8988T (cell line): Measurements from ENCODE around the gene TOX2.

ENCODE experiments used
- DNase-seq: peaks from one replicate; pipeline ENCODE4 v3.0.0; 2011

The TOX2 gene

GRCh38 chr20:44023515-44024371, 109.1 kb downstream of the TOX2 start:
- no peak for DNase-seq

DNA sequence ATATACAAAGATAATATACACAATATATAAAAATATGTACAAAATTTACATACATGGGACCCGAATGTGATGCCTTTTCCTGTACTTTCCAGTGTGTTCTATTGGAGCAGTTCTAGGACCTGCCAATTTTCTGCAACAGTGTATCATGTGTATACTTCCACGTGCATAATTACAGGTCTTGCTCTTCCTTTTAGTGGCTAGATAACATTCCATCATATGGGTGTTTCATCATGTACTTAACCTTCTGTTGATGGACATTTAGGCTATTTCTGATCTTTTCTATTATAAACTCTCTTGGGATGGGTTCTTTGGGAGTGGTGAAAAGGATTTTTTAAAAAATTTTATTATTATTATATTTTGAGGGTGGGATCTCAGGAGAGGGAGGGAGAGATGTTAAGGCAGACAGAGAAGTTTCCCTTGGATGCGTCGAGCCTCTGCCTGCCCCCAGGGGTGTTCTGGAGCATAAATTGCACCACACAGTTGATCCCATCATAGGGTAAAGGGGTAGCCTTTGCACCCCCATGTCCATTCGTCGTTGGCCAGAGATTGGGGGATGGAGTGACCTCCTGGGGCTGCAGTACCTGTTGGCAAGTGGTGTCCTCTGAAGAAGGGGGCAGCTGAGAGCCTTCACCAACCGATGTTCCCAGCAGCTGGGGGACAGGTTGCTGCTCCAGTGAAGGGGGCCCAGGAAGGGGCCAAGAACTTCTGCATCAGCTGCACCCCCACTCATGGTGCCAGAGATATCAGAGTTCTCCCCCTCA, 110.3 kb downstream of the TOX2 start:
- no peak for DNase-seq

GRCh38 chr20:44025756-44026155, 111.1 kb downstream of the TOX2 start:
- no peak for DNase-seq

DNA sequence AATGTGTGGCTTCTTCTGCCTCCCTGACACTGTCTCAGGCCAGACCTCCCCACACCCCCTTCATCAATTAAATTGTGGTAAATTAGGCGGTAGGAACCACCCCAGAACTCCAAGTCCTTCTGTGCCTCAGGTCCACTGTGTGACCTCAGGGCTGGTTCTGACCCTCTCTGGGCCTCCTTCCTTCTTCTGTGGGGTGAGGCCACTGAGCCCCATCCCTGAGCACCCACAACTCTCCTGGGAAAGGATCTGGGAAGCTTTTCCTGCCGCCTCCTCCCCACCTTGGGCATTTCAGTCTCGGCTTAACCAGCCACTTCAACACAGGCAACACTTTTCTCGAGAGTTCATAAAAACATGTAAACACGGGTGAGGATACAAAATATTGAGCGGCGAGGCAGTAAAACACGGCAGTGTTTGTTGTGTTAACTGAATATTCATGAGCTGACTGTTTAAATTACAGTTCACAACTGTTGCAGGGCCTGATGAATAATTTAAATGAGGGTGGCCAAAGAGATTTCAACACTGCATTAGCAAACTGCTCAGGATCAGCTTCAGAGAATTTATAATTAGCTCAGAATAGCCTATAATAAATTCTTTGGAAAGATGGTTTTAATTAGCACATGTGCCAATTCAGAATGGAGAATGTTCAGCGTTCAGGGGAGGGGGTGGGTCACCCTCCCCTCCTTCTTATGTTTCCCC, 112.1 kb downstream of the TOX2 start:
- no peak for DNase-seq

DNA sequence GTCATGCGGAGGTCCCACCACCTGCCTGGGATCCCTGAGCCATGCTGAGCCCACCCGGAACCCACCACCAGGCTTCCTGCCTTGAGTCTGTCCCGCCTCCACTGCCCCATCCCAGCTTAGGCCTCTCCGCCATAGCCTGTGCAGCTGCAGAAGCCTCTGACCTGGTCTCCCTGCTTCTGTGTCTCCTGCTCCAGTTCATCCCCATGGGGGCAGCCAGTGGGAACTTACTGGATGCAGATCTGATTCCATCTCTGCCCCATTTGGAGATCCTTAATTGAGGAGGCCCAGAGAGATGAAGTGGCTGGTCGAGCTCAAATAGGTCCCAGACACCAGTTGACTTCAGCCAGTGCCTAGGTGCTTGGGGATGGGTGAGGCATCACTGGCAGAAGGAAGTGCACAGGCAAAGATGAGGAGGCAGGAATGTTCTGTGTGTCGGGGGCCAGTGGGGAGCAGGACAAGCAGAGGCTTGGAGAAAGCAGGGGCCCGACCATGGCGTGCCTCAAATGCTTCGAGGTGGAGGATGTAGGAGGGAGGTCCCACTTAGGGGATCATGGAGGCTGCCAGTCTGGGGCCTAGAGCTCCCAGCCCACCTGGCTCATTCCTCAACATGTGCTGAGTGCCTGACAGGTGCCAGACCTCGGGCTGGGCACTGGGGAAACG, 112.8 kb downstream of the TOX2 start:
- no peak for DNase-seq

- DNase-seq: no peak
These were observed 113.5 kb downstream of the TOX2 start for GRCh38 chr20:44028003-44028730.

DNA sequence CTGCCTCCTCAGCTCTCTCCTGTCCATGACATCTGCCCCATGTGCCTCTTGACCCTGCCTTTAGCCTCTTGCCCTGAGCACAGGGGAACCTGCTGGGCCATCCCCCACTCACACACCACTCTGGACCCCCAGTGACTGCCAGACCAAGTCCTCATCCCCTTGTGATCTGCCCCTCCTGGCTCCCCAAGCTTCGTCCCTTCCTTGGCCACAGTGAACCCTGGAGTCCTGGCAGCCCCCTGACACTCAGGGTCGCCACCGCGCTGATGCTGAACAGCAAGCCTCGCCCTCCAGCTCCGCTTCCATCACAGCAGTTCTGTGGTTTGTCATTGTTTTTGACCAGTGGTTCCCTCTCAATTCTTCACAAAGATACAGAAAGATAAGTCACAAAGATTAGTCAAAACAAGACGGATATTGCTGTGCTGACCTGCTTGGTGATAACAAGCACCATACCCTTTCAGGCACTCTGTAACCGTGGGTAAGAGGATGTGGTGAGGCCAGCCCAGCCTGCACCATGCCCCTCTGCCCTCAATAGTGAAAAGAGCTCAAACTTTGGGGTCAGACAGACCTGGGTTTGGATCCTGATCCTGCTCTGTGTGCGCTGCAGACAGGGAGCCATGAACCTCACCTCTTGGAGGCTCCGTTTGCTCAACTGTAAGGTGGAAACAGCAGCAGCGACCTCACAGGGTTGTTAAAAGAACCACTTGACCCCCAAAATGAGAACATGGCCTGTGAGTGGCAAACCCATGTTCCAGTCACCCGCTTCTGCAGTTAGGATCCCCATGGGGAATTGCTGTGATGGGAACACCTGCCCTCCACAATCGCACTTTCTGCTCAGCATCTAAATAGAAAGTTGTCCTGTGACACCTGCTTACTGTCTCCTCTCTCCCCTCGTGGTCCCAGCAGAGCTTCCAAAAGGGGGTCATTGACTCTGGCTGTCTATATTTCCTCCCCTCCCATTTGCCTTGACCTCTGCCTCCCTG, 114.5 kb downstream of the TOX2 start:
- DNase-seq: no peak

DNA sequence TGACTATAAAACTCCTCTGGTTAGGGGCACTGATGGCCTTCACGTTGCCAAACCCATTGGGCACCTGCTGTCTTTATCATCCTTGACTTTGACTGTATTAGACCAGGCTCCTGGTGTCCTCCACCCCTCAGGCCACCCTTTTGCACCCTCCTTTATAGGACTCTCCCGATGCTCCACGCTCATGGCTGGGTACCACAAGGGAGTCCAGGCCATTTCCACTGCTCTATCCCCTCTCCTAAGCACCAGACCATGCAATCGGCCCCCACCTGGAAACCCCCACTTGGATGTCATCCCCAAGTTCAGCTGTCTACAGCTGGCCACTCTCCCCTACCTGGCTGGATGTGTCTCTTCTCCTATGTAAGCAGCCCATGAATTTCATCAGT, 115.2 kb downstream of the TOX2 start:
- DNase-seq: no peak

DNA sequence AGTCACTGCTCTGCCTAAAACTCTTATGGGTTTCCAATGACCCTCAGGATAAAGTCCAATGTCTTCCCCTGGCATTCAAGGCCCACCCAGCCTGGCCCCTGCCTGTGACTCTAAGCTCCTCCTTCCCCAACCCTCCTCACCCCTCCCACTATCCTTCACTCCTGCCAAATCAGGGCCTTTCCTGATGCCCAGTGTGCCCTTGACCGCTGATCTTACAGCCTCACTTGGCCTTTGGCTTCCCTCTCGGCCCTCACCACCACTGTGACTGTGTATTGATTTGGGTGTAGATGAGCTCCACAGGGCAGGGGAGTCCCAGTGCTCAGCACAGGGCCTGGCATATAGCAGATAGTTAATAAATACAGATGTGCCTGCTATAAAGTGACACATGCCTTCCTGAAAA, 115.7 kb downstream of the TOX2 start:
- DNase-seq: no peak

DNA sequence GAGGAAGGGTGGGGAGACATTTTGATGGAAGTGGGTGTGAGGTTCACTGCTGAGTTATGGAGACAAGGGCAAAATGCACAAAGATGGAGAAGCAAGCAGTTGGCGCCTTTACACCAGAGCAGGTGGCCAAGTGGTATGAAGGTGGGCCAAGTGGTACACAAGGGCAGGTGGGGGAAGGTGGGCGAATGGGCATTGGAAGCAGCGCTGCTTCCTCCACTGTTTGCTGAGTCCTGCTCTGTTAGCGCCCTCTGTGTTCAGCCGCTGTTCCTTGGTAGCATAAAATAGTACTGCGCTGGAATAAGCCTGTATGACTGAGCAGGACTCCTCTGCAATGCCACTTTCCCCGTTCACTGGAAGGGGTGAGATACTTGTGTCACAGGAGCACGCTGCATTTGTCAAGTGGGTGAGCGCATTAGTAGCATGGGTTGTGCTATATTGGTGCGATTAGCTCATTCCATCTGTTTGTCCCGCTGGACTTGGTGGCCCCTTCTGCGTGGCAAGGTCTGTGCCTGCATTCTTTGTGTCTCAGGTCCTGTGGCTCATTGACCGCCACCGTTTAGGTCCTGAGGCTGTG, 116.4 kb downstream of the TOX2 start:
- no peak for DNase-seq

GRCh38 chr20:44031781-44032582, 117.3 kb downstream of the TOX2 start:
- no peak for DNase-seq

DNA sequence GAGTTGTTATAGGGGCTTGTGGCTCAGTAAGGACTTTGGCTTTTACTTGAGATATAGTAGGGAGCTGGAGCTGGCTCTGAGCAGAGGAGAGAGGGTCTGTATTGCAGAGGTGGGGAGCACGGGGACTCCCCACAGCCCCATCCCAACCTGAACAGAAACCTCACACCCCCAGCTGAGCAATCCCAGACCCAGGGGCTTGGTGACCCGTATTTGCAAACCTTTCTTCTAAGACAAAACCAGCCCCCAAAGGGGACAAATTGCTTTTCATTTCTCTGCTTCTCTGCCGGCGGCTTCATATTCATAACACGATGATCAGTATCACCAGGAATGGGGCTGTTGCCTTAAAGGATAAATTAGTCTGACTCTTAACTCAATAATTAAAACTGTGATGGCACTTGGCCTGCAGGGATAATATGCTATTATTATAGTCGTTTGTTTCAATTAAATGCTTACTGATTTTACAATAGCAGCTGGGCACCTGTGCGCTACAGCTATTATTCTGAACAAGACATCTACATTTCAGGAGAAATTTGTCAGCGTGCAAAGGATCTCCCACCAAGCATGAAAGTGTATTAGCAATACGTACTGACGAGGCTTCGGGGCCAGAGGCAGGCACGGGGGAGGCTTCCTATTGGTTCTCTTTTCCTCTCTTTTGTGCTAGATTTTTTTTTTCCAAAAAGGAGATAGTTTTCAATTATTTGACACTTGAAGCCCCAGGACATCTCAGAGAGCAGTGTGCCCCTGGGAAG, 118.1 kb downstream of the TOX2 start:
- DNase-seq: no peak

DNA sequence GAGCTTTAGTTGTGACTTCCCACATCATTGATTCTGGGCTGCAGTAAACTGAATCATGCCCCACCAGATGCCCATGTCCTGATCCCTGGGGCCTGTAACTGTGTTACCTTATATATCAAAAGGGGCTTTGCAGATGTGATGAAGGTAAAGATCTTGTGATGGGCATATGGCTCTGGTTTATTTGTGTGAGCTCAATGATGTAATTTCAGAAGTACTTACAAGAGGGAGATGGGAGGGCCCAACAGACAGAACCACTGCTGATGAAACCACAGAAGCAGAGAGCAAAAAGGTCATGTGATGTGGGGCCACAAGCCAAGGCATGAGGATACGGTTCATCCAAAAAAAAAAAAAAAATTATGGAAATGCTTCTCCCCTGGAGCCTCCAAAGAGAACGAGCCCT, 118.7 kb downstream of the TOX2 start:
- no peak for DNase-seq

DNA sequence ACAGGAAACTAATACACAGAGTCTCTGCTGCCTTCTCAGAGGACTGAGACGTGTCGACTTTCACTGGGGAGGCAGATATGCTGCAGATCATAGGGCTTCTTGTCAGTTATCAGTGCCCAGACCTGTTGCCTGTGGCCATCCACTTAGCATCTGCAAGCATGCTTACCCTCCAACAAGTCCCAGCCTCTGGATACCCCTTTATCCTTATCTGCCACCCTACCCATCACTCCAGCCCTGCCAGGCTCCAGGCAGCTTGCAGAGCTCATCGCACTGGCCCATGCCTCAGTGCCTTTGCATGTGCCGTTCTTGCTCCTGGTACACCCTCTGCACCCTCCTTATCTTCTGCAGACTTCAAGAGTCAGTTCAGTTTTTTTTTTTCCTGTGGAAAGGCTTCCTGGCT, 119.2 kb downstream of the TOX2 start:
- no peak for DNase-seq

DNA sequence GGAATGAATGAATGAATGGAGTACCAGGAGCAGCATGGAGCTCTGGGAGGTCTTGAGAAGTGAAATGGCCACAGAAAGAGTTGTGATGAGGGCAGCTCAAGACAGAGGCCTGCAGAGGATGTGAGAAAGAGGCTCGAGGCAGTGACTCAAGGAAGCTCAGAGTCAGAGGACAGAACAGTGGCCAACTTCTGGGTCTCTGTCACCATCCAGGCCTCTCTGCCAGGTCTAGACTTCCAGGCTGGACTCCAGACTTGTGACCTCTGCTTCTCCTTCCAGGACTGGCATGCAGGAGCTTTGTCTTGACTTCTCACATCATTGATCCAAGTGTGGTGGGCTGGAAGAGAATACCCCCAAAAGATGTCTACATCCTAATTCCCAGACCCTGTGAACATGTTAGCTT, 119.8 kb downstream of the TOX2 start:
- DNase-seq: no peak

DNA sequence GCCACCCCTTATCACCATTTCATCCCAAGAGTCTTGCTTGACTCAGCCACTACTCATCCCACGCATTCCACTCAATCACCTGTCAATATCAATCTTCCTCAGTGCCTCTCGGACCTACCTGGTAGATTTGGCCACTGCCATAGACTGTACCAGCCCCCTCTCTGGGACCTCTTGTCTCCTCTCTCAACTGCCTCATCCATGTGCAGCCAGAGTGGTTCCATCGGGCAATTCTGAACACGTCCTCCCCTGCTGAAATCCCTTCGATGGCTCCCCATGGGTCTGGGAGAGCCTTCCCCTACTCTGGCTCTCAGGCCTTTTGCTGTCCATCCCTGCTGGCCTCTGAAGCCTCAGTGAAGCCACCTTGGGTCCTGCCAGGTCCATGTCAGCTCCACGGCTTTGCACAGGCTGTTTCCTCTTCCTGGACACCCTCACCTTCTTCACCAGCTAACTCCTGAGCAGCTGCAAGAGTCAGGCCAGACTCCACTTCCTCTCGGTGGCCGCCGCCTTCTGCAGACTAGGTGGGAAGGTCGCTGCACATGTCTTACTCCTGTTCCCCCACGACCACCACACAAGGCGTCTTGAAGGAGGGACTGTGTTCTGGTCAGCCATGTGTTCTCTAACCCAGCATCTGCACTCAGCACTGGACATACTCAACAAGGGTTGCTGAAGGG, 120.4 kb downstream of the TOX2 start:
- DNase-seq: no peak

- no peak for DNase-seq
These were observed 121.3 kb downstream of the TOX2 start for GRCh38 chr20:44035924-44036323.

GRCh38 chr20:44036441-44036840, 121.8 kb downstream of the TOX2 start:
- no peak for DNase-seq

DNA sequence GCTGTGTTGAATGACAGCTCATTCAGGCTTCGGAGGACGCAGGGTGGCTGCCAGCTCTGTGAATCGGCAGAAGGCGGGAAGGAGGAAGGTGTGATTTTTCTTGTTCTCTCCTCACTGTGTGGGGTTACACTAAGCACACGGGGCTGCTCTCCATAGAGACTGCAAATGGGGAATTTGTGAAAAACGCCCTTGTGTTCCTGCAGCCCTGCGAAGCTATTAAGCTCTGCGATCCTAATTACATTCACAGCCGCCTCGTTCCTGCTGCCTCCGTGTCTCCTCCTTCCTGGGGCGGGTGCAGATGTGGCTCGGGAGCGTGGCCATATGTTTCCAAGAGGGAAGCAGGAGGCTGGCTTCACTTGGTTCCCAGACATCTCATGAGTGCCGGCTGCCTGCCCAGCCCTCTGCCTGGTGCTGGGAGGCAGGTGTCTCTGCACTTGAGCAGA, 124.0 kb downstream of the TOX2 start:
- DNase-seq: no peak
